BJ (cell line): ENCODE data around the gene SZT2. TPM values are rescaled to one million over a fixed set of nuclear protein-coding genes. Genes with fewer than 3 reads are reported as not detected.

Experiments
- CTCF ChIA-PET: fragments of 350-600 bp; formaldehyde crosslinking; extraction: SDS; loops from one replicate; lab custom pipeline; 2021; ENCODE audit warnings: antibody characterized with exemption, inconsistent platforms; lab: Yijun Ruan, JAX
- POLR2A ChIA-PET: fragments of 300-600 bp; sonication (Branson Sonifier 250); formaldehyde crosslinking; extraction: SDS; loops from one replicate; lab custom pipeline; 2021; ENCODE audit warnings: antibody characterized with exemption; lab: Charles Lee
- DNase-seq: peaks from one replicate; pipeline ENCODE4 v3.0.0-alpha.2; 2011; ENCODE audit warnings: low read depth
- H3K27me3 ChIP-seq: 2 replicates; pipeline ENCODE4 v1.6.0; 2011; ENCODE audit warnings: low read length; ENCODE audit not compliant: control insufficient read depth, insufficient read depth
- H3K36me3 ChIP-seq: 2 replicates; pipeline ENCODE4 v1.5.1; 2011; ENCODE audit warnings: low read length; ENCODE audit not compliant: control insufficient read depth, insufficient read depth
- H3K4me3 ChIP-seq: 2 replicates; pipeline ENCODE4 v1.5.1; 2011; ENCODE audit warnings: low read depth, mild to moderate bottlenecking, control low read depth, low read length
- polyA plus RNA-seq: library from polyadenylated mRNA; depleted of rRNA; stranded (reverse); fragments of >200 nt; gene quantifications from 2 replicates; pipeline ENCODE4 v1.2.3, GENCODE V29; 2011
- TF ChIP-seq, protein P1 (sequence below): IDR thresholded peaks from 2 replicates; pipeline ENCODE4 v1.5.1; 2011; ENCODE audit warnings: low read depth, mild to moderate bottlenecking, control low read depth, inconsistent platforms, low read length, moderate library complexity; ENCODE audit not compliant: insufficient read depth

Gene SZT2
- polyA plus RNA-seq, 1 experiment, result 12.1 TPM

DNA sequence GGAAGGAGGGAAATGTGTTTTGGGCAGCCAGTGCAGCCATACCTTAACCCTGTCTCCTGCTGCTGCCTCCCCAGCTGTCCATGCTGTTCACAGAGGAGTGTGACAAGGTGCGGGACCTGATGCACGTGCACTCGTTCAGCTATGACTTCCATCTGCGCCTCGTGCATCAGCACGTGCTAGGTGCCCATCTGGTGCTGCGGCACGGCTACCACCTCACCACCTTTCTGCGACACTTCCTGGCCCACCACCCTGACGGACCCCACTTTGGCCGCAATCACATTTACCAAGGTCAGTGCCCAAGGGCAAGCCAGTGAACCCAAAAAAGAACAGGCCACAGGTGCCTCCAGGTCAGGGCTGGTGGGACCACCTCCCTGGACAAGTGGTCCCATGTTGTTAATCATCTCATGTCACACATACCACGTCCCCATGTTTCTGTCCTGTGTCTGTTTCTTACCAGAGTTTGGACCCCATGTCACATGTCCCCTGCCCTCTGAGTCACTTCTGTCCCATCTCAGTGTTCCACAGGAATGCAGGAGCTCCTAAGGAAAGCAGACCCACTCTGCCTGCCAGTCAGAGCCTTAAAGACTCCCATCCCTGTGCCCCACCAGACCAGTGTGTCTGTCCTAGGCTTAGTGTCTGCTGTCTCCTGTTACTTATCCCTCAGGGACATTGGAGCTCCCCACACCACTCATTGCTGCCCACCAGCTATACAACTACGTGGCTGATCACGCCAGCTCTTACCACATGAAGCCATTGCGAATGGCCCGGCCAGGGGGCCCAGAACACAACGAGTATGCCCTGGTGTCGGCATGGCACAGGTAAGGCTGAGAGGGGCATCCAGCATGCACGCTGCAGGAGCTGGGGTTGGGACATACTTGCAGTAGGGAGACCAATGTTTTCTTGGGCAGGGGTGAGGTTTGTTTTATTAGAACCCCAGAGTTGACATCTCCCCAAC, 57.5 kb downstream of the SZT2 start:
- Histone ChIP-seq H3K36me3 (peaks cover 57% of the 10 kb centered on the region), H3K4me3 (no peak overlapping the region), H3K27me3 (no peaks in the 10 kb centered on the region)
- TF ChIP-seq, protein P1, sequence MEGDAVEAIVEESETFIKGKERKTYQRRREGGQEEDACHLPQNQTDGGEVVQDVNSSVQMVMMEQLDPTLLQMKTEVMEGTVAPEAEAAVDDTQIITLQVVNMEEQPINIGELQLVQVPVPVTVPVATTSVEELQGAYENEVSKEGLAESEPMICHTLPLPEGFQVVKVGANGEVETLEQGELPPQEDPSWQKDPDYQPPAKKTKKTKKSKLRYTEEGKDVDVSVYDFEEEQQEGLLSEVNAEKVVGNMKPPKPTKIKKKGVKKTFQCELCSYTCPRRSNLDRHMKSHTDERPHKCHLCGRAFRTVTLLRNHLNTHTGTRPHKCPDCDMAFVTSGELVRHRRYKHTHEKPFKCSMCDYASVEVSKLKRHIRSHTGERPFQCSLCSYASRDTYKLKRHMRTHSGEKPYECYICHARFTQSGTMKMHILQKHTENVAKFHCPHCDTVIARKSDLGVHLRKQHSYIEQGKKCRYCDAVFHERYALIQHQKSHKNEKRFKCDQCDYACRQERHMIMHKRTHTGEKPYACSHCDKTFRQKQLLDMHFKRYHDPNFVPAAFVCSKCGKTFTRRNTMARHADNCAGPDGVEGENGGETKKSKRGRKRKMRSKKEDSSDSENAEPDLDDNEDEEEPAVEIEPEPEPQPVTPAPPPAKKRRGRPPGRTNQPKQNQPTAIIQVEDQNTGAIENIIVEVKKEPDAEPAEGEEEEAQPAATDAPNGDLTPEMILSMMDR, result no peak
- POLR2A ChIA-PET, result no interaction called here
- DNase-seq, result no peak
- CTCF ChIA-PET, result interaction anchor here (1.3 to 1.8 kb wide), 2 partner anchors 9 to 210 kb away, joined by 3 to 6 read pairs; no protein-coding TSS in a partner anchor

DNA sequence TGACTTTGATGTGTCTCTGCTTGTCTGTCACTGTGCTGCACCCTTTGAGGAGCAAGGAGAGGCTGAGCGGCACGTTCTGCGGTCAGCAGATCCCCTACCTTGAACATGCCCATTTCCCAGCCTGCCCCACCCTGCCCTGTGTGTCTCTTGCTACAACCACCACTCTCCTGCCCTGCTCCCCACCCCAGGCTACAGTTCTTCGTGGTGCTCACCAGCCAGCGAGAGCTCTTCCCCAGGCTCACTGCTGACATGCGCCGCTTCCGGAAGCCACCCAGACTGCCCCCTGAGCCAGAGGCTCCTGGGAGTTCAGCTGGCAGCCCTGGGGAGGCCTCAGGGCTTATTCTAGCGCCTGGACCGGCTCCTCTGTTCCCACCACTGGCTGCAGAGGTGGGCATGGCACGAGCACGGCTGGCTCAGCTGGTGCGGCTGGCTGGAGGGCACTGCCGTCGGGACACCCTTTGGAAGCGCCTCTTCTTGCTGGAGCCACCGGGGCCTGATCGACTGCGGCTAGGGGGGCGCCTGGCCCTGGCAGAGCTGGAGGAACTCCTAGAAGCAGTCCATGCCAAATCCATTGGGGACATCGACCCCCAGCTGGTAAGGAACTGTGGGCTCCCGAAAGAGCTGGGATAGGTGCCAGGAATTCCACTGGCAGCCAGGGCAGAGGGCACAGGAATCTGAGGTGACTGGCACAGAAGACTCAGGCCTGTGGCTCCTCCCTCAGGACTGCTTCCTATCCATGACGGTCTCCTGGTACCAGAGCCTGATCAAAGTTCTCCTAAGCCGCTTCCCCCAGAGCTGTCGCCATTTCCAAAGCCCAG, 58.4 kb downstream of the SZT2 start:
- TF ChIP-seq, protein P1, result no peak
- DNase-seq, result no peak
- Histone ChIP-seq H3K36me3 (peaks cover 53% of the 10 kb centered on the region), H3K4me3 (no peak overlapping the region), H3K27me3 (no peaks in the 10 kb centered on the region)
- ChIA-PET CTCF (interaction anchor here (0.6 to 1.8 kb wide), 3 partner anchors 10 to 211 kb away, joined by 3 to 6 read pairs (median 3); no protein-coding TSS in a partner anchor), POLR2A (no interaction called here)

DNA sequence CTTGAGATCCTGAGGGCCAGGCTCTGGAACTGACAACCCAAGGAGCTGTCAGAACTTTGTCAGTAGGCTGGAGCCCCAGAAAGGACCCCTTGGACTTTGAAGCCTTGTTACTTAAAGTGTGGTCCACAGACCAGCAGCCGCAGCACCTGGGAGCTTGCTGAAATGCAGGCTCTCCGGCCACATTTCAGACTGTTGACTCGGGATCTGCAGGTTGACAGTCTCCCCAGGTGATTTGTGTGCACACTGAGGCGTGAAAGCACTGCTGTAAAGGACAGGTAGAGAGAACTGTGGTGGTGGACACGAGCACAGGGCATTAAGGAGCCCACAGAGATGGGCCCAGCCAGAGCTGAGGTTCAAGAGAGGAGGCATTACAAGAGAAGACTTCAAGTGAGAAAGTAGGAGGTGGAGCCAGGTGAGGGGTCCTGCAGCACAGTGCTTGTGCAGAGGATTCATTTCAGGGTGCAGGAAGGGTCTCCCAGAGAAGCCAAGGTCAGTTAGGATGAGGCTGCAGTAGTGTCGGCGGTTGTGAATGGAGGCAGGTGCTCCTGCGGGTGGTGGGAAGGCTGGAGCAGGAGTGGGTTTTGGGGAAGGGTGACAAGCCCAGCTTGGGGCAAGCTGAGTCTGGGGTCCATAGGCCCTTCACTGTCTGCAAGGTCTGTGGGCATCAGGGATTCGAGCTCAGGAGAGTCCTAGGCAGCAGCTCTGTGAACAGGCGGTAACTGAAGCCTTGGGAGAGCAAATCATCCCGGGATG, 59.4 kb downstream of the SZT2 start:
- Histone ChIP-seq H3K4me3 (no peak overlapping the region), H3K36me3 (peaks cover 49% of the 10 kb centered on the region), H3K27me3 (no peaks in the 10 kb centered on the region)
- POLR2A ChIA-PET, result no interaction called here
- CTCF ChIA-PET, result interaction anchor here (0.6 kb wide), 1 partner anchor 20 kb away, joined by 3 read pairs; no protein-coding TSS in a partner anchor
- no peak for DNase-seq
- TF ChIP-seq, protein P1, result no peak

DNA sequence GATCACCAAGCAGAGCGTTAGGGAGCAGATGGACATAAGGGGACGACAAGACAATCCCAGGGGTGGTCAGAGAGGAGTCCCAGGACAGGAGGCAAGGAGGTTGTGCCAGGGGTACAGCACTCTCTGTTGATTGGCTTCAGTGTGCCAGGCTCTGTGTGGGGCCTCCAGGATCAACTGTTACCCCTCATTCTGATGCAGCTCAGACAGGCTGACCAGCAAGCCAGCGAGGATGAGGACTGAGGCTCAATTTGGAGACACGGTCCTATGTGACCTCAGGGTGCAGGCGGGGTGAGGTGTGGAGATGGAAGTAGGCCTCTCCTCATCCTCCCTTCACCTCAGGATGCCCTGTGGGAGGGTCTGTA, 60.0 kb downstream of the SZT2 start:
- Histone ChIP-seq H3K27me3 (no peaks in the 10 kb centered on the region), H3K36me3 (peaks cover 49% of the 10 kb centered on the region), H3K4me3 (no peak overlapping the region)
- TF ChIP-seq, protein P1, result no peak
- POLR2A ChIA-PET, result no interaction called here
- DNase-seq, result no peak
- CTCF ChIA-PET, result no interaction called here
